Tibial nerve (tissue), 3 donors: Measurements from ENCODE around the gene WBP1.

Source experiments
- CTCF ChIP-seq, 5 experiments: fragments of 200-600 bp in 3 of 5; fragments of 450-650 bp in 2 of 5; sonication (generic) in 3 of 5; IDR thresholded peaks; one replicate each; pipeline ENCODE4 v1.5.1; 2016 to 2019; ENCODE audit warnings: antibody characterized with exemption in 5 of 5, mild to moderate bottlenecking in 3 of 5, moderate library complexity in 2 of 5
- POLR2A ChIP-seq, 2 donors: fragments of 450-650 bp; IDR thresholded peaks; one replicate each; pipeline ENCODE4 v1.6.1; 2017; ENCODE audit warnings: antibody characterized with exemption in 2 of 2, mild to moderate bottlenecking in 2 of 2, moderate library complexity in 2 of 2

GRCh38 chr2:74424995-74425406, 33.2 kb upstream of the WBP1 start:
- TF ChIP-seq POLR2A (IDR thresholded peaks at IDR 0.05) (no peak), CTCF (IDR thresholded peaks at IDR 0.05) (no peak)
